Measurements from ENCODE around the gene ARID3C. TPM values are rescaled to one million over a fixed set of nuclear protein-coding genes. Genes with fewer than 3 reads are reported as not detected.

ARID3C gene, protein sequence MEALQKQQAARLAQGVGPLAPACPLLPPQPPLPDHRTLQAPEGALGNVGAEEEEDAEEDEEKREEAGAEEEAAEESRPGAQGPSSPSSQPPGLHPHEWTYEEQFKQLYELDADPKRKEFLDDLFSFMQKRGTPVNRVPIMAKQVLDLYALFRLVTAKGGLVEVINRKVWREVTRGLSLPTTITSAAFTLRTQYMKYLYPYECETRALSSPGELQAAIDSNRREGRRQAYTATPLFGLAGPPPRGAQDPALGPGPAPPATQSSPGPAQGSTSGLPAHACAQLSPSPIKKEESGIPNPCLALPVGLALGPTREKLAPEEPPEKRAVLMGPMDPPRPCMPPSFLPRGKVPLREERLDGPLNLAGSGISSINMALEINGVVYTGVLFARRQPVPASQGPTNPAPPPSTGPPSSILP
- total RNA-seq (2014; rRNA removed; shearing (Covaris generic); ENCODE audit: low replicate concordance), result not detected in 2 replicates

DNA sequence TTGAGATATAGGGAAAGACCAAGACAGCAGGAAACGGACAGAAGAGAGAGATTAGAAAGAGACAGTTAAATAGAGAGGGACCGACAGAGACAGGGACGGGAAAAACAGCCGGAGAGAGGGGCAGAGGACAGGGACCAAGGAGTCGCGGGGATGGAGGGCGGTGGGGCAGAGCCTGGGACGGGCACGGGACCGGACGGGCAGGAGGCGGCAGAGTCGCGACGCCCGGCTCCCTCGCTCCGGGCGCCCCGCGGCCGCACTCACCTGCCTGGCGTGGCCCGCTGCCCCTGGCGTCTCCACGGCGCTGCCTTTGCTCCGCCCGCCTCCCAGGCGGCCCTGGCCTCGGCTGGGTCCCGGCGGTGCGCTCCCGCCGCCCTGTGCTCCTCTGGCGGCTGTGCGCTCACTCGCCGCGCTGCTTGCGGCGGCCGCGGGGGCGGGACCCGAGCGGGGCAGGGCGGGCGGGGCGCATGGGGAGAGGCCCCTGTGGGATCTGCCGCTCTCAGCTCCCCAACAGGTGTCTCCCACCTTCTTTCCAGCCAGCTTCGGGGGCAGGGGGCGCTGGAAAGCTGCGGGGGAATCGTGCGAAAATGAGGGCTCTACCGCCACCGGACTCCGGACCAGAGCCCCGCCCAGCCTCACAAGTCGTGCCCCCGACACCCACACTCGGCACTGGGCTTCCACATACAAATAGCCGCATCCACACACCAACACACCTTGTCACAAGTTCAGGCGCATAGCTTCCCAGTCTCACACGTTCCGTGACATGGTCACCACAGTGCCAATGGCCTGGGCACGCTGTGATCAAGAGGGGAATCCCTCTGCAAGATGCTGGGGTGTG, at the start of gene ARID3C:
Gene ARID3C (minus strand): TSS at position 411 of the 835 bp plus-strand sequence. CDS start 1,052 bp downstream, outside the sequence.
- DNase-seq (ENCODE audit: low read depth), result no peak
- in situ Hi-C loops (cut with HindIII; ENCODE audit: low pct_unique_long_range_greater_than_20kb, low sequenced_read_pairs), result no loop called here

DNA sequence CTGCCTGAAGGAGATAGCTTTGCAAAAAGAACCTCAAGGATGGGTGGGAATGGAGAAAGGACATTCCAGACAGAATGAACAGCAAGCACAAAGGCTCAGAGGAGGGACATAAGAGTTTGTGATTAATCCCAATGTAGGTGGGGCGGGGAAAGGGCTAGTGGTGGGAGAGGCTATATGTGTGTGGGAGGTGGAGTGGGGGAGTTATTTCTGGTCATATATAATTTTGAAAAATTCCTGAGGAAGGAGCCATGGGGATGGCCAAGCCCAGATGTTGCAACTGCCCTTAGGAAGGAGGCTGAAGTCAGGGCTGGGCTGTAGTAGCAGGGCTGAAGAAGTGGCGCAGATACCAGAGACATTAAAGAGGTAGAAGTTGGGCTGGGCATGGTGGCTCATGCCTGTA, 47.0 kb upstream of the ARID3C start:
- in situ Hi-C loops (cut with HindIII; ENCODE audit: low pct_unique_long_range_greater_than_20kb, low sequenced_read_pairs), result no loop called here
- DNase-seq (ENCODE audit: low read depth), result no peak

DNA sequence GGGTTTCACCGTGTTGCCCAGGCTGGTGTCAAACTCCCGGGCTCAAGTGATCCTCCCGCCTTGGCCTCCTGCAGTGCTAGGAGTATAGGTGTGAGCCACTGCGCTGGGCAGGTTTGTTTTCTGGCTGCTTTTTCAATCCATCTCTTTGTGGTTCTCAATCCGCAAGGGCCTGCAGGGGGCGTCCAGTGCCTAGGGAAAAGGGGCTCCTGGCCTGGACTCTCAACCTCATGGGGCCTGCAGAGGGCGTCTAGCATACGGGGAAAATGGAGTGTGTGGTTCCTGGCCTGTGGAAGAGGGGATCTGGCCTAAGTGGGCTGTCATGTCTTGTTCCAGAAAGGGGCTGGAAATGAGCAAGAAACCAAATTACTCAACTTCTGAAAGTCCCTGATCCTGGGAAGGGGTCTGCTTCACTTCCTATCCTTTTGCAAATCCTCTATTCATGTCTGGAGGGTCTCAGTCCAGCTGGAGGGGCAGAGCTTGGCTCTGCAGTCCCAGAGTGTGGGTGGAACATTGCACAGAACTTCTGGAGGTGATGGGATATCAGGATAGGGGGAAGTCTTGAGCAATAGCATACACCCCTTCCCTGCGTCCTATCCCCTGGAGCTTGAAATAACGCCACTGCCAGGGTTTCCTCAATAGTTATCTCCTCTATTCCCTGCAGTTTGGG, 46.3 kb upstream of the ARID3C start:
- in situ Hi-C loops (cut with HindIII; ENCODE audit: low pct_unique_long_range_greater_than_20kb, low sequenced_read_pairs), result no loop called here
- DNase-seq (ENCODE audit: low read depth), result peak; percentile 12

DNA sequence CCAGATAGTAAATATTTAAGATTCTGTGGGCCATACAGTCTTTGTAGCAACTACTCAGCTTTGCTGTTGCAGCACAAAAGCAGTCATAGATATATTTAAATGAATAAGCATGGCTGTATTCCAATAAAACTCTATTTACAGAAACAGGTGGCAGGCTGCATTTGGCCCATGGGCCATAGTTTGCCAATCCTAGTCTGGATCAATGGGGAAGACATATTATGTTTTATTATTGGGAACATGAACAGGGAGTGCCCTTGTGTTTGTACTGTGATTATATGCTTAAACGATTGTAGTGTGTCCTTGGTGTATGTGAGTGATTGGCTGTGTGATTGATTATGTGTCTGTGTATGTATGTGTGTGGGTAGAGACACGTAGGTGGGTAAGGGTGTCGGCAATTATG, 45.6 kb upstream of the ARID3C start:
- in situ Hi-C loops (cut with HindIII; ENCODE audit: low pct_unique_long_range_greater_than_20kb, low sequenced_read_pairs), result no loop called here
- DNase-seq (ENCODE audit: low read depth), result no peak

DNA sequence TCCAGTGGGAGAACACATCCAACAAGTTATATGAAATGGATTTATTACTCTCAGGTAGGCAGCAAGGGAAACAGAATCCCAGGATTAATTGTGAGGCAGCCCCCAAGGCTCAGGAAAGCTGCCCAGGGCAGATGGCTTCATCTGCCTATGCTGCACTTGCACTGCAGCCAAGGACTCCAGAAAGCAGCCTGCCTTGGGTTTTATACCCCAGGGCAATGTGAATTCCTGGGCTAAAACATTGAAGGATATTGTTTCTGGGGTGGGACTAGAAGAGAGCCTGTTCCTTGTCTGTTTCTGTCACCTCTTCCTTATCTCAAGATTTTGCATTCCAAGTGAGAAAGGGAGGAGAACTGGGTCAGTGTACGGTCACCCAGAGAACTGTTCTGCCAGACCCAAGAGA, 42.4 kb upstream of the ARID3C start:
- in situ Hi-C loops (cut with HindIII; ENCODE audit: low pct_unique_long_range_greater_than_20kb, low sequenced_read_pairs), result no loop called here
- no peak for DNase-seq (ENCODE audit: low read depth)

DNA sequence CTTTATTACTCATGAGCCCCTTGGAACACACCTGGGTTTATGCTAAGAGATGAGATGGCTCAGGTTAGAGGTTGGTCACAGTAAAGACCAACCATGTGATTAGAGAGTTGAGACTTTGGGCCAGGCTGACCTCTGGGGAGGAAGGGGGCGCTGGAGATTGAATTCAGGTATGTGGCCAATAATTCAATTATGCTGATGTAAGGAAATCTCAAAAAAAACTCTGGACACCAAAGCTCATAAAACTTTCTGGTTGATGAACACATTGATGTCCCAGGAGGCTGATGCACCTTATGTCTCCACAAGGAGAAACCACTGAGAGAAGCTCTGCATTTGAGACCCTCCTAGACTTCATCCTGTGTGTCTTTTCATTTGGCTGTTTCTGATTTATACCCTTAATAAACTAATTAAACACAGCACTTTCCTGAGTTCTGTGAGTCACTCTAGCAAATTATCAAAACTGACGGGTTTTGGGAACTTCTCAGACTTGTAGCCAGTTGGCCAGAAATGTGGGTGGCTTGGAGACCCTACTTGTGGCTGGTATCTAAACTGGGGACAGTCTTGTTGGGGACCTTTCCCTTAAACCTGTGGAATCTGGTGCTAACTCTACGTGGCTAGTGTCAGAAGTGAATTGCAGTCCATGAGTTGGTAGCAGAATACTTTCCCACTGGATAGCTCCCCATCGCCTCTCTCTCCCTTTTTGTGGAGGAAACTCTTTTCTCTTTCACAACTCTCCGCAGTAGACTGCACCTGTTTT, 41.1 kb upstream of the ARID3C start:
- in situ Hi-C loops (cut with HindIII; ENCODE audit: low pct_unique_long_range_greater_than_20kb, low sequenced_read_pairs), result no loop called here
- no peak for DNase-seq (ENCODE audit: low read depth)

DNA sequence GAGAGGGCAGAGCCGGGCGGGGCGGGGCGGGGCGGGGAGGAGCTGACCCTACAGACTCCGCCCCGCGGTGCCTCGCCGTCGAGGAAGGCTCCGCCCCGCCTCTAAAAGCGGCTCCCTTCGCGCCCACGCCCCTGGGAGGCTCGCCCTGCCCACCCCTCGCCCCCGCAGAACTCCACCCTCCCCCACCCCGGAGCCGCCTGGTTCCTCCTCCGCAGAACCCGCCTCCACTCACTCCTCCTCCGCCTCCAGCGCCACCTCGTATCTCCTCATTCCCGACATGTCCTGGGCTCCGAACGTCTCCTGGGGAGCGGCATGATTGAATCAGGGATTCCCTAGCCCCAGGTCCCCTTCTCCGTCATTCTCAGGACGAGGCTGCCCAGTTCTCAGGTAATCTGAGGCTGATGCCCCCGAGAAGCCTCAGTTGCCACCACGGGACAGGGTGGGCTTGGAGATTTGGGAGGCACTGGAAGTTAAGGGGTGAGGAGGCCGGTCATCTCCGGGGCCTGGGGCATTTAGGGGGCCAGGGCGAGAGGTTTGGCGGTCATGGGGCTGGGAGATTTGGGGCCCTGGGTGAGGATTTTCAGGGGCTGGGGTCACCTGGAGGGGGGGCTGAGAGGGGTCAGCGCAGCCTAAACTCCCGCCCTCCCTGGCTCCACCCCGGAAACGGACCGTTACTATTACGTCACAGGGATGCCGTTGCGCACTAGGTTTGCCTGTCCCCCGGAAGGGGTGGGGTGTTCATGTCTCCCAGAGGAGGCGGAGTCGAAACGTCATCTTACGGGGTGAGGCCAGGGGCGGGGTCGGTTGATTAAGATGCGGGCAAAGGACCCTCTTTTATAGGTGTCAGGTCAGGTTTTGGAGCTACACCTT, 36.8 kb upstream of the ARID3C start:
- in situ Hi-C loops (cut with HindIII; ENCODE audit: low pct_unique_long_range_greater_than_20kb, low sequenced_read_pairs), result no loop called here
- DNase-seq (ENCODE audit: low read depth), result peak; percentile 80

DNA sequence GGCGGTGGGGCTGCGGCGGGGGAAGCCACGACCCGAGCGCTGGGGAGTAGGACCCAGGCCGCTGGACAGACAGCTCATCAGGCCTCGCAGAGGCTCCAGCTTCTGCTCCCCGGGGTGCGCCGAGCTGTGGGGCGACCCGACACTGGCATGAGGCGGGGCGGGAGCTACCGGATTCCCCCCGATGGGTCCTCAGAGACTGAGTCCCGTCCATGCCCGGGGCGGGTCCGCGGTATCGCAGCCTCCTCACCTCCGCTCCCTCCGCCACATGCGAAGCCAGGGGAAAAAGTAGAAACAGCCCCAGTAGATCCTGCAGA, 36.2 kb upstream of the ARID3C start:
- in situ Hi-C loops (cut with HindIII; ENCODE audit: low pct_unique_long_range_greater_than_20kb, low sequenced_read_pairs), result no loop called here
- DNase-seq (ENCODE audit: low read depth), result no peak

DNA sequence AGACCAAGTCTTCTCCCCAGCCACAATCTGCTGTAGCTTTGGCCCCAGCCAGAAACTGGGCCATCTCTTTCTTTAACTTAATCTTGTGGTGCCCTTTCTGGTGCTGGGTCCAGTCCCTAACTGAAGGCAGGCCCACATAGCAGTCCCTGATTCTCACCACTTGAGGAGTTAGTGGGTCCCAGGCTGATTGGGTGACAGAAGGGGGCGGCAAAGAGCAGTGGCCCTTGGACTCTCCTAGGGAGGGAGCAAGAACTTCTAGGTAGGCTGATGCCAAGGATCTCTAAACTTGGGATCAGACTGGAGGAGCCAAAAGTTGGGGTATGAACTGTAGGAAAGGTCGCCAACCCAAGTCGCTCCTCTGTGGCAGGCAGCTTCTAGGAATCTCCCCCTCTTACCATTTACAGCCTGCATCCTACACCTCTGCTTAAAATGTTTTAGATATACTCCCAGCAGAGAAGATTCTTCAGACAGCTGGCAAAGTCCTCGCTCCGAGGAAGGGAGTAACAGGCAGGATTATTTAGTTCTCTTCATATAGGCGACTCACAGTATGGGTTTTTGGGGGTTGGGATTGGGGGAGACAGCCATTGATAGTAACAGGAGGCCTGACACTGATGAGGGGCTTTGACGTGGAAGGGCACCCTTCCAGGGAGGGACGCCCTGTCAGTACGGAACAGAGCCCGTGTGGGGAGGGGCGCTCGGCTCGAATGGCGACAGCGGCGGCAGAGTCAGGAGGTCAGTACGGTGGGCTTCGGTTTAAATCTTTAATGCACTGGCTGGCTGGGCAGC, 35.6 kb upstream of the ARID3C start:
- DNase-seq (ENCODE audit: low read depth), result peak; percentile 65
- in situ Hi-C loops (cut with HindIII; ENCODE audit: low pct_unique_long_range_greater_than_20kb, low sequenced_read_pairs), result no loop called here

DNA sequence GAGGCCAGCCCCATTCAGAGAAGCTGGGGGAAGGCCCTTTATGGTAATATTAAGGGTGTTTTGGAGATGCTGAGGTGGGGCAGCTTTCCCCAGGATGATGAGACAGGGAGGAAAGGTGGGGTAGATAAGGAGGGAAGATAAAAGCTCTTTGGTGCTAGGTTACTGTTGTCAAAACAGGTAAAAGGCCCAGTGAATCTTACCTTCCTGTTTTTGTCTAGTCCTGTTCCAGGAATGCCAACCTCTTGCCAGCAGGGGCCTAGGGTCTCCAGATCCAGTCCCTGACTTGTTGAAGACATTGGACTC, 34.4 kb upstream of the ARID3C start:
- in situ Hi-C loops (cut with HindIII; ENCODE audit: low pct_unique_long_range_greater_than_20kb, low sequenced_read_pairs), result no loop called here
- no peak for DNase-seq (ENCODE audit: low read depth)

DNA sequence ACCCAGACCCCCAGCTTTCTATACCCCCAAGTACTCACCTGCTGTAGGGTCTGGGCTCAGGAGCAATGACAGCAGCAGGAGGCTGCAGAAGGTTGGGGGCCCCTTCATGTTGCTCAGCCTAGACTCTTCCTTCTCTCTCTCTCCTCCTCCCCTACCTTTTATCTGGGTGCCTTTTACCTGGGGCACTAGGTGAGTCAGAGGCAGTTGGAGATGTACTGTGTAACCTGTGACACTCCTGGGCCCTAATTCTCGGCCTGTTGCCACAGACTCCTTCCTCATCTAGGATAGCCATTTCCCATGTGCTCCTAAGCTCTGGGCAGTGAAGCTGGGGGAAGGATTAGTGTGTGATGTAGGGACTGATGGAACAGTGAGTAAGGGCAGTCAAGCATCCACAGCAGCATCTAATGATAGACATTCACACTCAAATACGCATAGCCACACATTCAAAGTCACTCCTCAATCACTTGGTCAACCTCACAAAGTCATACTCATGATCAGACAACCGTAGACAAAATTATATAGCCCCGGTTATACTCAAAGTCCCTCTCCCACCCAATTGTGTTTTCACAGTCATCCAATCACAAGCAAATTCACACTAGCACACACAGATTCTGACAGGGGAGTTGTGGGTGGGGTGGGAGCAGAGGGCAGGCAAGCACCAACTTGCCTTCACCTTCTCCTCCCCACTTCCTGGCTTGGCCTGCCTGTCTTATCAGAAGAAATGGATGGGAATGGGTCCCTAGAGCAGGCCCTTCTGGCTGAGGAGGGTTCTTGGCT, 33.8 kb upstream of the ARID3C start, which contains the start of gene CCL27:
Gene CCL27 (minus strand): TSS at position 132 of the 777 bp plus-strand sequence. CDS start 24 bp downstream, at position 108.
- in situ Hi-C loops (cut with HindIII; ENCODE audit: low pct_unique_long_range_greater_than_20kb, low sequenced_read_pairs), result no loop called here

DNA sequence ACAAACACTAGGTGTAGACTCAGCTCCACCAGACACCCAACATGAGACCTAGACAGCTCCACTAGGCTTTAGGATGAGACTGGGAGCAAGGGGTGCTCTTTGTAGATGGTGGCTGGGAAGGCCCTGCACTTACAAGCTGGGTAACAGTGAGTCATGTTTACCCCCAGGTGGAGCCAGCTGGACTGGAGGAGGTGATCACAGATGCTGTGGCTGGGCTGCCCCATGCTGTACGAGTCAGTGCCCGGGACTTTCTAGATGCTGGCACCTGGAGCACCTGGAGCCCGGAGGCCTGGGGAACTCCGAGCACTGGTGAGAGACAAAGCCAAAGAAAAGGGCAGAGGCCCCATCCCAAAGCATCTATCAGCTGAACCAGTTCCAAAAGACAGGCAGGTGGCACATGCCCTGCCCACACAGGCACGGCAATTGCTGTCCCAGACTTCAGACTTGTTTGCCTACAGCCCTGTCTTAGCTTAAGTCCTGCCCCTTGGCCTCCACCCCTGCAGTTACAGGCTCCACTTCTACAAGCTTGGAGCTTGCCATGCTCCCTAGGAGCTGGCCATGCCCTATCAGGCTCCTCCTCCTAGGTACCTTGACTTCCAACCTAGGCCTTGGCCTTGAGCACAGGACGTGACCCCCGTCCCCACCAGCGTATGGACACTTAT, 30.9 kb upstream of the ARID3C start:
- in situ Hi-C loops (cut with HindIII; ENCODE audit: low pct_unique_long_range_greater_than_20kb, low sequenced_read_pairs), result no loop called here
- DNase-seq (ENCODE audit: low read depth), result no peak

More for the DNA sequence above, 33.8 kb upstream of the ARID3C start, which contains the start of gene CCL27:
- DNase-seq (ENCODE audit: low read depth), result no peak

DNA sequence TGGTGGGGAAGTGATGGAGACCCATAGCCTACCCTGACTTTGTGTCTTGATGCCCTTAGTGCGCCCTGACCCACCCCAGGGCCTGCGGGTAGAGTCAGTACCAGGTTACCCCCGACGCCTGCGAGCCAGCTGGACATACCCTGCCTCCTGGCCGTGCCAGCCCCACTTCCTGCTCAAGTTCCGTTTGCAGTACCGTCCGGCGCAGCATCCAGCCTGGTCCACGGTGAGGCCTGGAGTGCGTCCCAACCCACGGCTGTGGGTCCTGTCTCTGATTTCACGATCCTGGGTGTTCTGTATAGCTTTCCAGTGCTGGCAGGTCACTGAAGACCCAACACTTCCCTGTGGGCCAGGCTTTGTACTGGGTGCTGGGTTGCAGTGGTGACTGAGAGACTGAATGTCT, 29.6 kb upstream of the ARID3C start:
- in situ Hi-C loops (cut with HindIII; ENCODE audit: low pct_unique_long_range_greater_than_20kb, low sequenced_read_pairs), result no loop called here

DNA sequence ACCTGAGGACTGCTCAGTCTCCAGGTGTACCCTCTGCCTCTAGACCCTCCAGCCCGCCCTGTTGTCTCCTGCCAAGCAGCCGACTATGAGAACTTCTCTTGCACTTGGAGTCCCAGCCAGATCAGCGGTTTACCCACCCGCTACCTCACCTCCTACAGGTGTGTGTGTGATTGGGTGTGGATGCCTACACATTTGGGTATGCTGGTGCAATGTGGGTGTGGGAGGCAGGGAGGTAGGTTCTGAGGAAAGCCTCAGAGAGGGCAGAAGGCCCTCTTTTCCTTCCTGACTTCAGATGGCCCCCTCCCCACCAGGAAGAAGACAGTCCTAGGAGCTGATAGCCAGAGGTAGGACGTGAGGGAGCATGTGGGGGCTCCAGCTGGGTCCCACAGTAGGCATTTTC, 28.1 kb upstream of the ARID3C start:
- no peak for DNase-seq (ENCODE audit: low read depth)
- in situ Hi-C loops (cut with HindIII; ENCODE audit: low pct_unique_long_range_greater_than_20kb, low sequenced_read_pairs), result no loop called here

More for the DNA sequence above, 29.6 kb upstream of the ARID3C start:
- no peak for DNase-seq (ENCODE audit: low read depth)

DNA sequence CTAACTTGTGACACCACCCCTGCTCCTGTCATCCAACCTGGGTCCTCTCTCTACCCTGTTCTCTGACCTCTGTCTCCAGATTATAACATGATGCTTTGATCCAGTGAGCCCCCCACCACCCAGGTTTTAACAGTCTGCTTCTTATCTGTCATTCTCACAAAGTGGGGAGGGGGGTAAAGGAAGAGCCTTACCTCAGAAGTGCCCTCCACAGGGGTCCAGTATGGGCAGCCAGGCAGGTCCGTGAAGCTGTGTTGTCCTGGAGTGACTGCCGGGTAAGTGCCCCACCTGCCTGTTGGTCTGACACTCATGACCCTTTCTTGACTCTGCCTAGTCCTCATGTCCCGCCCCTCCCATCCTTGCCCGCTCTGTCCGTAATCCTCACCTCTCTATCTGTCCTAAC, 26.5 kb upstream of the ARID3C start:
- in situ Hi-C loops (cut with HindIII; ENCODE audit: low pct_unique_long_range_greater_than_20kb, low sequenced_read_pairs), result no loop called here

More for the DNA sequence above, 26.5 kb upstream of the ARID3C start:
- DNase-seq (ENCODE audit: low read depth), result no peak
